ENCODE measurements around the gene USP34. TPM values are rescaled to one million over a fixed set of nuclear protein-coding genes. Genes with fewer than 3 reads are reported as not detected.

Gene USP34
- total RNA-seq, 6 experiments from 2014 or later: 33.3 to 57.1 (median 41.5) TPM

GRCh38 chr2:61145990-61146389, 324.9 kb downstream of the USP34 start:
- Histone ChIP-seq H3K4me3 (peak overlapping the region in 1 of 3 donors; percentile 67), H3K27ac (no peak overlapping the region), H3K27me3 (no peaks in the 10 kb centered on the region), H3K36me3 (peaks cover 0 to 11% (median 5%) of the 10 kb centered on the region in 4 donors), H3K4me1 (peaks cover 0 to 6% (median 0%) of the 10 kb centered on the region in 4 donors), H3K9me3 (no peaks in the 10 kb centered on the region)
- ATAC-seq: no peak
- 87% methylated on average over 2 of the region's 2 CpGs for WGBS (ENCODE audit: insufficient coverage, low coverage, low lambda C conversion rate, missing lambda C conversion rate)
- no peak for DNase-seq
- no peak for TF ChIP-seq CTCF (IDR thresholded peaks at IDR 0.05)
- intact Hi-C loops (cut with DNase I): no loop called here

GRCh38 chr2:61144697-61145268, 326.1 kb downstream of the USP34 start:
- Histone ChIP-seq H3K27me3 (no peaks in the 10 kb centered on the region), H3K4me1 (peaks cover 0 to 6% (median 0%) of the 10 kb centered on the region in 4 donors), H3K9me3 (no peaks in the 10 kb centered on the region), H3K27ac (peak overlapping the region; percentile 71 to 82 (median 76)), H3K36me3 (peaks cover 0 to 11% (median 5%) of the 10 kb centered on the region in 4 donors), H3K4me3 (peak overlapping the region; percentile 54 to 70 (median 67))
- TF ChIP-seq CTCF (IDR thresholded peaks at IDR 0.05) (no peak), POLR2A (IDR thresholded peaks at IDR 0.05) (peak; percentile 73)
- ATAC-seq (peak; percentile 98 to 99 (median 98)), DNase-seq (peak; percentile 95 to 97 (median 95))
- WGBS (ENCODE audit: insufficient coverage, low coverage, low lambda C conversion rate, missing lambda C conversion rate): 2% methylated on average over 19 of the region's 31 CpGs
- intact Hi-C loops (cut with DNase I): no loop called here

GRCh38 chr2:61141151-61141550, 329.7 kb downstream of the USP34 start:
- DNase-seq (no peak), ATAC-seq (no peak)
- Histone ChIP-seq H3K27me3 (no peaks in the 10 kb centered on the region), H3K9me3 (no peaks in the 10 kb centered on the region), H3K36me3 (no peaks in the 10 kb centered on the region), H3K27ac (no peak overlapping the region), H3K4me1 (peaks cover 0 to 6% (median 0%) of the 10 kb centered on the region in 4 donors), H3K4me3 (no peak overlapping the region)
- intact Hi-C loops (cut with DNase I): no loop called here
- TF ChIP-seq POLR2A (IDR thresholded peaks at IDR 0.05): no peak
- WGBS (ENCODE audit: insufficient coverage, low coverage, low lambda C conversion rate, missing lambda C conversion rate): 100% methylated on average over 1 of the region's 1 CpG

GRCh38 chr2:61138859-61139258, 332.0 kb downstream of the USP34 start:
- intact Hi-C loops (cut with DNase I): no loop called here
- ATAC-seq (no peak), DNase-seq (no peak)
- Histone ChIP-seq H3K27me3 (no peaks in the 10 kb centered on the region), H3K36me3 (no peaks in the 10 kb centered on the region), H3K4me1 (no peaks in the 10 kb centered on the region), H3K4me3 (no peak overlapping the region), H3K27ac (no peak overlapping the region), H3K9me3 (no peaks in the 10 kb centered on the region)
- TF ChIP-seq CTCF (IDR thresholded peaks at IDR 0.05) (no peak), POLR2A (IDR thresholded peaks at IDR 0.05) (no peak)
- 88% methylated on average over 4 of the region's 4 CpGs for WGBS (ENCODE audit: insufficient coverage, low coverage, low lambda C conversion rate, missing lambda C conversion rate)

Small RNAs within 50 kb of the gene (small RNA-seq; reads per million reads assigned to genes)
- 0 reads per million in 2 experiments for gene SNORA70B

Other genes starting within 250 kb of the USP34 start
- 10 to 100 TPM; 38.6 to 63.2 (median 51.2) TPM for gene XPO1, start 67.3 kb upstream of the USP34 start, total RNA-seq